GM18909 (cell line): ENCODE data around the gene P2RX2.

Source experiments
- ATAC-seq: cut with Tn5 transposase; IDR thresholded peaks from one replicate; pipeline ENCODE4 v1.9.1; 2021; ENCODE audit warnings: mild to moderate bottlenecking; ENCODE audit not compliant: unreplicated experiment, poor library complexity

P2RX2 gene

DNA sequence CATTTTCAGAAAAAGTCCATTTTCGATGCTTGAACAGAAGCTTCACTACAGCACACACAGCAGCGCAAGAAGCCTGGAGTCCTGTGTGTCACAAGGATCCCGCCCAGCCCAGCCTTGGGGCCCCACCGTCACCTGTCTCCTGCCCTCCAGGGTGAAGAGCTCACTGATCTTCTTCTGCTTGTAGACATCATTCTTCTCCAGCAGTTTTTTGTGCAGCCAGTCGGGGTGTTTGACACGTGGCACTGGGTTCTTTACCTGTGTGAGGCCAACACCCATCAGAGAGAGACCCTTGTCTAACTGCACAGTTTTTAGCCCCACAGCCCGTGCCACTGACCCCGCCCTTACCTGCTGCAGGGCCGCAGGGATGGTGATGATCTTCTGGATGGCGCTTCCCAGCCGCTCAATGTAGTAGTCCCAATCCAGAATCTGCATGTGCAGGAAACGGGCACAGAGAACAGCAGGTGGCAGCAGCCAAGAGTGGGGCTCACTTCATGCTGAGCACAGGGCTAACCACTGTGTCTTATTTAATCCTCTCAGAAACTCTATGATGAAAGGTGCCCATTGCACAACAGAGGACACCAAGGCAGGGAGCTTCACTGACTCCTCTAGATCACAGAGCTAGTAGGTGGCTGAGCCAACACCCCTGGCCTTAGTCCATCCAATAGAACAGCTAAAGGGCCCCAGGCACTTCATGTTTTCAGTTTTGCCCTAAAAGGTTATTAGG is 38.6 kb downstream of the P2RX2 start:
- no peak for ATAC-seq

DNA sequence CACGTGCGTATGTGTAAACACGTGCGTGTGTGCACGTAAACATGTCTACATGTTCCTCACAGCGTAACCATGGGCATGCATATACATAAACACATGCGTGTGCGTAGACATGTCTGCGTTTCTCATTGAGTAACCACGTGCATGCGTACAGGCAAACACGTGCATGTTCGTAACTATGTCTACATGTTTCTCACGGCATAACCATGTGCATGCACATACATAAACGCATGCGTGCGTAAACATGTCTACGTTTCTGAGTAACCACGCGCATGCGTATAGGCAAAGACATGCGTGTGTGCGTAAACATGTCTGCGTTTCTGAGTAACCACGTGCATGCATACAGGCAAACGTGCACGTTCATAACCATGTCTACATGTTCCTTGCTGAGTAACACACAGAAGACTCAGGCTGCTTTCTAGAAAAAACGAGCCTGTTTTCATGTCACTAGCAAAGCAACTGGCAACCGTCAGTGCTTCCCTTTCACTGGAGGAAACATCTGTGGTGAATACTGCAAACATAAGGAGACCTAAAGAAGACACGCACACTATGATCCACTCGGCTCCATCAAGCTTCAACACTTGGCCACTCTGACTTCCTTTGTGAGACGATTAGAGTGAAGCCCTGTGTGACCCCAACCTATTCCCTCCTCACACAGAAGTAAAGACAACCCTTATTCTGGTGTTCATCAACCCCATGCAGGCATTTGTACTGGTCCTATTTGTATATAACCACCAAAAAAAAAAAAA is 39.7 kb downstream of the P2RX2 start:
- ATAC-seq, result no peak

- ATAC-seq, result no peak
Measured at GRCh38 chr12:132659146-132659545, 40.6 kb downstream of the P2RX2 start.

- ATAC-seq, result no peak
Measured at GRCh38 chr12:132660052-132660451, 41.5 kb downstream of the P2RX2 start.

- no peak for ATAC-seq
Measured at GRCh38 chr12:132660996-132661395, 42.4 kb downstream of the P2RX2 start.

DNA sequence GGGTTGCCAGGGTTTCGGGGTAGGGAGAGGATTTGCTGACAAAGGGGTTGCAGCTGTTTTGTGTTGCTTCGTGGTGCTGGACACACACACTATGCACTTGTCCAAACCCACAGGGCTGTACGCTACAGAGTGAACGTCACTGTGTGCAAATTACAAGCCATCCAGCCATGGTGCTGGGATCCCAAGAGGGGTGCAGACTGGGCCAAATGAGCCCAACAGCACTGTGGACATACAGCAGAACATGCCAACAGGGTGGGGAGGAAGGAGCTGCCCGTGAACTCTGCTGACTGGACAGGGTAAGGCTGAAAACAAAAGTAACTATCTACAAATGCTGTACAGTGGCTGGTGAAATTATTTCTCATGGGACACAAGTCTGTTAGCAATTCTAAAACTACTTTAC is 43.4 kb downstream of the P2RX2 start:
- ATAC-seq, result no peak

GRCh38 chr12:132662901-132663755 is 44.6 kb downstream of the P2RX2 start:
- no peak for ATAC-seq

DNA sequence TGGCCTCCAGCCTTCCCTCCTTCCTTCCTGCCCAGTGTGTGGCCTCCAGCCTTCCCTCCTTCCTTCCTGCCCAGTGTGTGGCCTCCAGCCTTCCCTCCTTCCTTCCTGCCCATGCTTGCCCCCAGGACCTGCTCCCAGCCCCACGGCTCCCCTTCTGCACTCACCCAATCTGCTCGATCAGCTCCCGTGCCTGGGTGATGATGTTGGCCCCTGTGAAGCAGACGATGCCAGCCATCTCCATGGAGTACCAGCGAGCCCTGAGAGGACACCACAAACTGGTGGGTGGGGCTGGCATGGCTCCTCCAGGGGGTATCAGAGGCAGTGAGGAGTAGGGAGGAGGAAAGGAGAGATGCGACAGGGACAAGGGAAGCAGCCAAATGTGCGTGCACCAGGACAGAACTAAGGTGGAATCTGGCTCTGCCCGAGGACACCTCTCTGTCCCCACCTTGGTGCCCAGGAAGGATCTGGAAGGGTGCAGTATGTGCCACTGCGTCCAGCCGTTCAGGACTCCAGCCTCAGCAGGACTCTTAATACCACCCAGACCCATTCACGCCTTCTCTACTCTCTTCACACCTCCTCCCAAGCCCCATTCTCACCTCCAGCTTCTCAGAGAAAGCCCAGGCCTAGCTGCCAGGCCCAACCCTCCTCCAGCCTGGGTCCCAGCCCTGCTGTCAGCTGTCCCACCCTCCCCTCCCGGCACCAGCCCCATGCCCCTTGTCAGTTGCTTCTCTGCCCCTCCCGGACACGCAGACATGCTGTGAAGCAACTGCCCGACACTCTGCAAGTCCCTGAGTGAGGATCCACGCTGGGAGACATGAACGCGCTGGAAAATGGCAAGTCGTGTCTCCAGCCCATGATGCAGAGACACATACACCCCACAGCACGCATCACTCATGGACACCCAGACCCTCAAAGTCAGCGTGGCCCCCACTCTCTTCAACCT is 45.9 kb downstream of the P2RX2 start:
- ATAC-seq, result no peak

GRCh38 chr12:132665149-132665491 is 46.5 kb downstream of the P2RX2 start:
- no peak for ATAC-seq

DNA sequence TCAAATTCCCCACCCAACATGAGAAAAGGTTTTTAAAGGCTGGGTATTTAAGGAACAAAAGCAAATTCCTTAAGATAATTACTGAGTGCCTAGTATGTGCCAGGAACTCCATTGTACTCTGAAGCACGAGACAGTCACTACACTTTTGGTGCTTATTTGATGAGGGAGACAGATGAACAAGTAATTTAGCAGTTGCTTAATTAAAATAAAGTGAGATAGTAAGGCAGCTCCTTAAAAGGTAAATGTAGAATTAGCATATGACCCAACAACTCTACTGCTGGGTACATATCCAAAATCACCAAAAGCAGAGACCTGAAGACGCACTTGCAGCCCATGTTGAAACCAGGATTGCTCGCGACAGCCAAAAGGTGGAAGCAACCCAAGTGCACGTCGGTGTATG is 47.2 kb downstream of the P2RX2 start:
- no peak for ATAC-seq

- no peak for ATAC-seq
Measured at GRCh38 chr12:132668191-132669088, 49.9 kb downstream of the P2RX2 start.

DNA sequence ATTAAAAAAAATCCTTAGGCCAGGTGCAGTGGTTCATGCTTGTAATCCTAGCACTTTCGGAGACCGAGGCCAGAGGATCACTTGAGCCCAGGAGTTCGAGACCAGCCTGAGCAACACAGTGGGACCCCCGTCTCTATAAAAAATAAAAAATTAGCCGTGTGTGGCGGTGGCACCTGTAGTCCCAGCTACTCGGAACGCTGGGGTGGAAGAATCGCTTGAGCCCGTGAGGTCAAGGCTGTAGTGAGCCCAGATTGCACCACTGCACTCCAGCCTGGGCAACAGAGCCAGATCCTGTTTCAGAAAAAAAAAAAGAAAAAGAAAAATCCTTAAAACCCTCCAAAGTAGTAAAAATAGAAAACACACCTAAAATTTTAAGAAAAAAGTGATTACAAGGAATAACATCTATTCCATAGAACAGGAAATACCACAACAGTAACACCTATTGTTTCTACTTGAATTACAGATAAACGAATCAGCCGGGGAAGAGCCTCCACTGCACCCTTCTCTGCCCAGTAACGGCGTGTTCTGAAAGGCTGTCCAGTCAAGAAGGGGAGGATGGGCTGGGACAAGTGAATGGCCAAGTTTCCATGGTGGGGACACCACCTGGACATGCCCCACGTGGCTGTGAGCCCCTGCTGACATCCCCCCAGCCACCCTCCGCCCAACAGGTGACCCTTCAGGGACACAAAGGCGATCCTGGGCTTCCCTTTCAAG is 50.7 kb downstream of the P2RX2 start:
- ATAC-seq, result no peak
